Neural cell (in vitro differentiated cells): ENCODE measurements around the gene MCOLN1. TPM values are rescaled to one million over a fixed set of nuclear protein-coding genes. Genes with fewer than 3 reads are reported as not detected.

Experiments used
- H2AFZ ChIP-seq: fragments of 200-600, 300-800 bp; sonication (generic), shearing (Covaris generic); 2 replicates; pipeline ENCODE4 v1.6.0; 2014; ENCODE audit warnings: low read depth, mild to moderate bottlenecking, antibody characterized with exemption, low read length, moderate library complexity
- H3F3A ChIP-seq: fragments of 200-600 bp; shearing (Covaris generic); 2 replicates; pipeline ENCODE4 v1.6.1; 2016; ENCODE audit warnings: mild to moderate bottlenecking, moderate library complexity, mixed read lengths, antibody characterized with exemption, low read length; ENCODE audit not compliant: insufficient read depth, poor library complexity, severe bottlenecking
- H3K27ac ChIP-seq: fragments of 200-600, 300-800 bp; sonication (generic), shearing (Covaris generic); 2 replicates; pipeline ENCODE4 v1.5.1; 2014; ENCODE audit warnings: mild to moderate bottlenecking, low read length, moderate library complexity
- H3K27me3 ChIP-seq: fragments of 300-800, 200-600 bp; sonication (generic), shearing (Covaris generic); 2 replicates; pipeline ENCODE4 v1.6.0; 2014; ENCODE audit warnings: mild to moderate bottlenecking, low read depth, low read length, moderate library complexity; ENCODE audit not compliant: insufficient read depth
- H3K36me3 ChIP-seq: fragments of 300-800, 200-600 bp; sonication (generic), shearing (Covaris generic); 2 replicates; pipeline ENCODE4 v1.5.1; 2014; ENCODE audit warnings: mild to moderate bottlenecking, antibody characterized with exemption, low read length, moderate library complexity; ENCODE audit not compliant: insufficient read depth
- H3K4me2 ChIP-seq: fragments of 300-800, 200-600 bp; sonication (generic), shearing (Covaris generic); 2 replicates; pipeline ENCODE4 v1.6.0; 2014; ENCODE audit warnings: mild to moderate bottlenecking, low read length
- H3K4me3 ChIP-seq: fragments of 300-800, 200-600 bp; sonication (generic), shearing (Covaris generic); 2 replicates; pipeline ENCODE4 v1.5.1; 2014; ENCODE audit warnings: mild to moderate bottlenecking, low read length, moderate library complexity
- H3K79me2 ChIP-seq: fragments of 200-600 bp; shearing (Covaris generic); replicated peaks from 2 replicates; pipeline ENCODE4 v1.6.0; 2014; ENCODE audit warnings: mild to moderate bottlenecking, low read length, moderate library complexity; ENCODE audit not compliant: insufficient read depth
- H3K9ac ChIP-seq: fragments of 300-800, 200-600 bp; sonication (generic), shearing (Covaris generic); 2 replicates; pipeline ENCODE4 v1.6.1; 2016; ENCODE audit warnings: mild to moderate bottlenecking, low read length, mixed read lengths
- H3K9me2 ChIP-seq: fragments of 200-600 bp; shearing (Covaris generic); 2 replicates; pipeline ENCODE4 v1.6.1; 2016; ENCODE audit warnings: mild to moderate bottlenecking, low read length, mixed read lengths; ENCODE audit not compliant: insufficient read depth
- H3K9me3 ChIP-seq: fragments of 200-600, 300-800 bp; sonication (generic), shearing (Covaris generic); 2 replicates; pipeline ENCODE4 v1.6.1; 2016; ENCODE audit warnings: mild to moderate bottlenecking, mixed run types, low read length, moderate library complexity, mixed read lengths
- H4K20me1 ChIP-seq: fragments of 200-600 bp; shearing (Covaris generic); 2 replicates; pipeline ENCODE4 v1.6.1; 2016; ENCODE audit warnings: mild to moderate bottlenecking, mixed run types; ENCODE audit not compliant: insufficient read depth
- CTCF ChIP-seq: fragments of 450-650 bp; IDR thresholded peaks from 2 replicates; pipeline ENCODE4 v1.5.1; 2014; ENCODE audit warnings: antibody characterized with exemption, mild to moderate bottlenecking, moderate library complexity; ENCODE audit not compliant: poor library complexity, severe bottlenecking
- EP300 ChIP-seq: fragments of 450-650 bp; conservative IDR thresholded peaks from 2 replicates; pipeline ENCODE4 v1.6.1; 2014; ENCODE audit warnings: antibody characterized with exemption, mild to moderate bottlenecking, moderate library complexity; ENCODE audit not compliant: poor library complexity, severe bottlenecking
- EZH2 ChIP-seq: fragments of 200-600, 300-800 bp; shearing (Covaris generic), sonication (generic); IDR thresholded peaks from 2 replicates; pipeline ENCODE4 v1.6.1; 2014; ENCODE audit warnings: antibody characterized with exemption, low read length, borderline replicate concordance, mild to moderate bottlenecking; ENCODE audit not compliant: insufficient read depth, poor library complexity, severe bottlenecking
- MXI1 ChIP-seq: fragments of 450-650 bp; conservative IDR thresholded peaks from 2 replicates; pipeline ENCODE4 v1.6.1; 2014; ENCODE audit warnings: antibody characterized with exemption, mild to moderate bottlenecking; ENCODE audit not compliant: poor library complexity, severe bottlenecking
- POLR2AphosphoS5 ChIP-seq: IDR thresholded peaks from 2 replicates; pipeline ENCODE4 v1.6.1; 2012
- RAD21 ChIP-seq: fragments of 450-650 bp; conservative IDR thresholded peaks from 2 replicates; pipeline ENCODE4 v1.6.1; 2014; ENCODE audit warnings: antibody characterized with exemption, mild to moderate bottlenecking, moderate library complexity
- REST ChIP-seq: IDR thresholded peaks from 2 replicates; pipeline ENCODE4 v1.6.1; 2012; ENCODE audit warnings: borderline replicate concordance
- SMC3 ChIP-seq: fragments of 450-650 bp; conservative IDR thresholded peaks from 2 replicates; pipeline ENCODE4 v1.6.1; 2014; ENCODE audit warnings: antibody characterized with exemption, mild to moderate bottlenecking, moderate library complexity; ENCODE audit not compliant: poor library complexity
- TAF1 ChIP-seq: IDR thresholded peaks from 2 replicates; pipeline ENCODE4 v1.6.1; 2012; ENCODE audit warnings: low read depth
- polyA plus RNA-seq: library from polyadenylated mRNA; depleted of rRNA; stranded (reverse); fragments of >200 nt; gene quantifications from 2 replicates; pipeline ENCODE4 v1.2.3, GENCODE V29; 2014

The MCOLN1 gene
- polyA plus RNA-seq, 1 donor from 2014 or later, result 16.9 TPM

DNA sequence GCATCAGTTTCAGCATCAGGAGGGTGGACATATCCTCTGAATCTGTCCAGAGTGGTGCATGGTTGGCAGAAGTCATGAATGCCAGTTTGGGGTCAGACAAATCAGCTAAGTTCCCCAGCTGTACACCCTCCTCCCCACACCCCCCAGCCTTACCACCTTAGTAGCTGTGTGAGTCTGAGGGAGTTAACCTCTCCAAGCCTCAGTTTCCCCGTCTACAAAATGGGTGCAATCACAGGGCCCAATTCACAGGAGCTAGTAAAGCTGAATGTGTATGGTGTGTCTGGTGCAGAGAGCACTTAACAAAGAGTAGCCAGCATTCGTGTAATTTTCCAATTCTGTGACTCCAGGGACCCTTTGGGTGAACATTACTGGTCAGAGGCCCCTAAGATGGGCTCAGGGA lies 19.9 kb upstream of the MCOLN1 start:
- H3K9ac ChIP-seq, result no peak overlapping the region
- TF ChIP-seq EP300 (no peak), SMC3 (no peak), EZH2 (no peak), POLR2AphosphoS5 (no peak), TAF1 (no peak), MXI1 (no peak), CTCF (no peak), REST (no peak), RAD21 (no peak)

DNA sequence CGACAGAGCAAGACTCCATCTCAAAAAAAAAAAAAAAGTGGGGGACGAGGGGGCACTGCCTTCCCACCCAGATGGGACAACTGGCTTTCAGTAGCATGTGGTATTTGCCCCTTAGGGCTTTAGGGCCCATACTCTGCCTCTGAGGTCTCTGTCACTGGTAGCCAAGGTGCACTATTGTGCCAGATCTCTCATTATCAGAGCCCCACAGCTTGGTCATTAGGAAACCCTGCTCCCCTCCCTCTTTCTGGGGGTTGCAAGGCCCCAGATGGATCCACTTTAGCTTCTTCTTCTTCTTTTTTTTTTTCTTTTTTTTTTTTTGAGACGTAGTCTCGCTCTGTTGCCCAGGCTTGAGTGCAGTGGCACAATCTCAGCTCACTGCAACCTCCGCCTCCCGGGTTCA lies 17.7 kb upstream of the MCOLN1 start:
- Histone ChIP-seq H3K4me2 (no peak overlapping the region), H3K36me3 (no peaks in the 10 kb centered on the region)

More for the DNA sequence above, 19.9 kb upstream of the MCOLN1 start:
- H3K9me3 ChIP-seq, result no peaks in the 10 kb centered on the region
- no peak overlapping the region for H3K27ac ChIP-seq
- no peaks in the 10 kb centered on the region for H3F3A ChIP-seq
- H3K27me3 ChIP-seq, result no peaks in the 10 kb centered on the region
- H4K20me1 ChIP-seq, result no peaks in the 10 kb centered on the region
- H2AFZ ChIP-seq, result no peak overlapping the region
- H3K4me2 ChIP-seq, result no peak overlapping the region
- no peaks in the 10 kb centered on the region for H3K79me2 ChIP-seq
- H3K4me3 ChIP-seq, result no peak overlapping the region
- no peaks in the 10 kb centered on the region for H3K36me3 ChIP-seq
- no peaks in the 10 kb centered on the region for H3K9me2 ChIP-seq

More for the DNA sequence above, 17.7 kb upstream of the MCOLN1 start:
- Histone ChIP-seq H3F3A (no peaks in the 10 kb centered on the region), H4K20me1 (no peaks in the 10 kb centered on the region), H3K9me2 (no peaks in the 10 kb centered on the region), H3K4me3 (no peak overlapping the region), H3K9me3 (no peaks in the 10 kb centered on the region), H2AFZ (no peak overlapping the region), H3K79me2 (no peaks in the 10 kb centered on the region), H3K27ac (no peak overlapping the region), H3K27me3 (no peaks in the 10 kb centered on the region), H3K9ac (no peak overlapping the region)
- TF ChIP-seq MXI1 (no peak), TAF1 (no peak), POLR2AphosphoS5 (no peak), CTCF (no peak)
